Measurements from ENCODE around the gene ZNF20. TPM values are rescaled to one million over a fixed set of nuclear protein-coding genes. Genes with fewer than 3 reads are reported as not detected.

ZNF20 gene
- total RNA-seq, 4 donors from 2014 or later: 0.88 to 9.5 (median 7.6) TPM

GRCh38 chr19:12162882-12163806 lies 23.0 kb upstream of the ZNF20 start, which contains the start of gene ZNF136:
Gene ZNF136, plus strand, starts transcription at chr19:12163096. Its CDS starts 108 bp downstream, at chr19:12163204.
- Histone ChIP-seq H3K4me3 (peak within 1 kb of the TSS; percentile 61 to 97 (median 86)), H3K27me3 (no peaks in the 10 kb centered on the region), H3K27ac (peak within 1 kb of the TSS; percentile 82 to 99 (median 92)), H3K9me3 (no peaks in the 10 kb centered on the region), H3K36me3 (no peaks in the 10 kb centered on the region), H3K4me1 (peaks cover 0 to 15% (median 4%) of the 10 kb centered on the region in 4 donors)
- peak; percentile 92 to 98 (median 94) for DNase-seq
- TF ChIP-seq POLR2A (IDR thresholded peaks at IDR 0.05) (peak; percentile 68 to 73), CTCF (IDR thresholded peaks at IDR 0.05) (no peak)

DNA sequence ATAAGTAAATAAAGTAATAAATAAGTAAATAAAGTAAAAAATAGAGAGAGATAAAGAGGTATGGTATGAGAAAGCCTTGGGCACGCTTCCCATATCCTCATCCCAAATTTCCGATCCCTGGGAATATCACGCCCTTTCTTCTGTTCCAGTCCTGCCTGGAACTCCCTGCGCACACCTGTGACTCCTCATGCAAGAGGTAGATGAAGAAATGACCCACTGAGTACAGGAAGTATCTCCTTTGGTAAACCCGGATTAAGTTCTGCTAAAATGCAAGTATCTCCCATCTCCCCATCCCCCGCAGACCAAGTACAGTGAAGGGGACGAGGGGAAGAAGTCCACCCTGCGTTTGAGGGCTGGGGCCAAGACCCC lies 22.3 kb upstream of the ZNF20 start:
- peak overlapping the region; percentile 61 to 97 (median 86) for H3K4me3 ChIP-seq
- peaks cover 0 to 15% (median 4%) of the 10 kb centered on the region in 4 donors for H3K4me1 ChIP-seq
- no peaks in the 10 kb centered on the region for H3K27me3 ChIP-seq
- H3K9me3 ChIP-seq: no peaks in the 10 kb centered on the region
- TF ChIP-seq CTCF (IDR thresholded peaks at IDR 0.05): no peak
- no peak for TF ChIP-seq POLR2A (IDR thresholded peaks at IDR 0.05)
- H3K36me3 ChIP-seq: no peaks in the 10 kb centered on the region
- DNase-seq: no peak
- peak overlapping the region; percentile 82 to 99 (median 92) for H3K27ac ChIP-seq

DNA sequence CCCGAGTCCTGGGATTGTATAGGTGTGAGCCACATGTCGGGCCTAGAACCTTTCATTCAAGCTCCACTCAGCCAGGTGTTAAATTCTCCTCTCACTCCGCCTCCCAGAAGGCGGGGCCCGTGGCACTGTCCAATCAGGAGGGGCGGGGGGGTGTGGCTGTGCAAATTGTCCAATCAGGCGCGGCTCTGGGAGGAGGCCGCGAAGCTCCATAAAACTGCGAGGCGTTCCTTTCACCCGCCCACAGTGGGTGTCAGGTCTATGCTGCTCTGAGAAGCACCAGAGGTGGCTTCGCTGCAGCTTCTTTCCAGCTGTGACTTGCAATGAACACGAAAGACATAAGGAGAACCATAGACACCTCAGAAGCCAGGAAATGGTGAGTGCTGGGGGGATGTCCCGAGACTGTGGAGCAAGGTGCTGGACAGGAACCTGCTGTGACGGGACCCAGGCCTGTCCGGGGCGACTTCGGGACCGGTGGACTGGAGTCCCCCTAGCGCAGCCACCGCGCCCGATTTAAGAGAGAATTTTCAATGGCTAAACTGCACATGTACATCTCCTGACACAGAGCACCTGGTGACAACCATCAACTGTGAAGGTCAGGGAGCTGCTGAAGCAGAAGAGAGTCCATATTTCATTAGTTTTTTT lies 19.7 kb upstream of the ZNF20 start:
- H3K4me1 ChIP-seq: peaks cover 0 to 16% (median 8%) of the 10 kb centered on the region in 4 donors
- H3K4me3 ChIP-seq: no peak overlapping the region
- H3K27me3 ChIP-seq: no peaks in the 10 kb centered on the region
- DNase-seq: no peak
- H3K9me3 ChIP-seq: no peaks in the 10 kb centered on the region
- H3K27ac ChIP-seq: no peak overlapping the region
- H3K36me3 ChIP-seq: no peaks in the 10 kb centered on the region
- TF ChIP-seq CTCF (IDR thresholded peaks at IDR 0.05): no peak
- TF ChIP-seq POLR2A (IDR thresholded peaks at IDR 0.05): no peak

DNA sequence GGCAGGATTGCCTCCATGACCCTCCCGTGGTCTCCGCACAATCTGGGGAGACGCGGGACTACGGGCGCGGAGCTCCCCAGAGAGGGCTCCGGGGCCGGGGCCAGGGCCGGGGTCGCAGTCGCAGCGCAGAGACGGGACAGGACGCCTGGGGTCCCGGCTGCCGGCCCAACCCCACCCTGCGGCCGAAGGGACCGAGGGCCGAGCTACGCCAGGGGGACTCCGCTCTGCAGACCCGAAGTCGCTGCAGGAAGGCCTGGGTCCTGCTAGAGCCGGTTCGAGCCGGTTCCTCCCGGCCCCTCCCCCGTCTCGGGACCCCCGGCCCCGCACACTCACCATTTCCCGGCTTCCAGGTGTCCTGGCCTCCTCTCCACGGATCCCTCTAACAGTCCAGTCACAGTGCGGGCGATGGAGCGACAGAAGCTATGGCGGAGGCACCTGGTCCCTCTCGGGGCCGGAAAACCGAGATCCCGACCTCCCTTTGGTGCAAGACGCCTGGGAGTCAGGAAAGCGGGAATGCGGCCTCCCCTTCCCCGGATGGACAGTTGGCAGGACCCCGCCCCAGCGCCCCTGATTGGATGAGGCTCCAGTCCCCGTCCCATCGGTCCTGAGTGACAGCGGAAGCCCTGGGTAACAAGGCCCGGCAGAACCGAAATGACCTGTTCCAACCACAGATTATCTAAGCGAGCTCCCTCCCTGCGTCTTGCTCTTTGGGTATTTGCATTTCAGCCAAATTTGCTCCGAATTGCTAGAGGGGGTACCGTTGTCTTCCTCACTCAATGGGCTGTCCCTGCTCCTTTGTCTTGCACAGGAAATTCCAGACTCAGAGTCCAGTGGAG lies 16.3 kb upstream of the ZNF20 start, which contains the start of gene ZNF625:
ZNF625 (minus strand) TSS at position 512 of the 836 bp plus-strand sequence; CDS start at position 336, 176 bp downstream.
- Histone ChIP-seq H3K4me1 (peaks cover 0 to 9% (median 2%) of the 10 kb centered on the region in 4 donors), H3K27ac (peak within 1 kb of the TSS; percentile 37 to 73 (median 64)), H3K9me3 (no peaks in the 10 kb centered on the region), H3K4me3 (peak within 1 kb of the TSS; percentile 73 to 81 (median 77)), H3K27me3 (no peaks in the 10 kb centered on the region), H3K36me3 (no peaks in the 10 kb centered on the region)
- peak; percentile 72 to 88 (median 78) for DNase-seq
- TF ChIP-seq CTCF (IDR thresholded peaks at IDR 0.05): no peak
- no peak for TF ChIP-seq POLR2A (IDR thresholded peaks at IDR 0.05)

GRCh38 chr19:12155324-12155860 lies 15.2 kb upstream of the ZNF20 start:
- Histone ChIP-seq H3K27ac (peak overlapping the region in 2 of 4 donors; percentile 61 to 73), H3K36me3 (no peaks in the 10 kb centered on the region), H3K4me3 (peak overlapping the region; percentile 73 to 81 (median 77)), H3K9me3 (no peaks in the 10 kb centered on the region), H3K4me1 (peaks cover 0 to 9% (median 2%) of the 10 kb centered on the region in 4 donors), H3K27me3 (no peaks in the 10 kb centered on the region)
- no peak for TF ChIP-seq CTCF (IDR thresholded peaks at IDR 0.05)
- TF ChIP-seq POLR2A (IDR thresholded peaks at IDR 0.05): no peak
- no peak for DNase-seq
